ENCODE measurements around the gene YIPF3. TPM values are rescaled to one million over a fixed set of nuclear protein-coding genes. Genes with fewer than 3 reads are reported as not detected.

The YIPF3 gene
- total and polyA plus RNA-seq, 9 of the 15 experiments (the other 6 are each of a cell fraction or from before 2014, with no cell fraction given) = 27.5 to 75.3 (median 57.6) TPM

- TF ChIP-seq SAFB2 (IDR thresholded peaks at IDR 0.05; ENCODE audit: borderline replicate concordance, low read depth, low read length, severe bottlenecking) = no peak
- no peak for TF ChIP-seq RHOXF2B (CRISPR knock-in tag; conservative IDR thresholded peaks at IDR 0.05)
- TF ChIP-seq ZNF133 (CRISPR knock-in tag; IDR thresholded peaks at IDR 0.05) = no peak
- TF ChIP-seq MYC (IDR thresholded peaks at IDR 0.05; ENCODE audit: low read depth, low read length) = no peak
- no peak for TF ChIP-seq MYC (CRISPR knock-in tag; IDR thresholded peaks at IDR 0.05; ENCODE audit: borderline replicate concordance, low read depth)
- TF ChIP-seq ZNF507 (tag; conservative IDR thresholded peaks at IDR 0.05) = no peak
- peak; percentile 7 to 73 for TF ChIP-seq E2F6 (IDR thresholded peaks at IDR 0.05; ENCODE audit: borderline replicate concordance in 1 of 2, extremely low read depth in 1 of 2, insufficient read depth in 1 of 2, insufficient read length in 1 of 2, low read depth in 1 of 2, low read length in 1 of 2, poor library complexity in 1 of 2, severe bottlenecking in 1 of 2)
- TF ChIP-seq ATF1 (CRISPR knock-in tag; IDR thresholded peaks at IDR 0.05) = no peak
- no peak for TF ChIP-seq ATF1 (tag; IDR thresholded peaks at IDR 0.05)
- TF ChIP-seq NKRF (IDR thresholded peaks at IDR 0.05; ENCODE audit: borderline replicate concordance) = no peak
- TF ChIP-seq SMC3 (conservative IDR thresholded peaks at IDR 0.05; ENCODE audit: insufficient read depth, low read depth, low read length) = no peak
- TF ChIP-seq JUND (IDR thresholded peaks at IDR 0.05; ENCODE audit: borderline replicate concordance, low read depth, low read length) = no peak
- no peak for TF ChIP-seq JUND (tag; IDR thresholded peaks at IDR 0.05; ENCODE audit: borderline replicate concordance, low read depth, low read length)
- no peak for TF ChIP-seq USF2 (CRISPR knock-in tag; IDR thresholded peaks at IDR 0.05)
- TF ChIP-seq ARID3B (CRISPR knock-in tag; IDR thresholded peaks at IDR 0.05; ENCODE audit: borderline replicate concordance) = no peak
- no peak for TF ChIP-seq ZBED1 (IDR thresholded peaks at IDR 0.05)
- peak; percentile 30 to 48; a peak in 2 of 4 replicates for TF ChIP-seq NRF1 (conservative IDR thresholded peaks at IDR 0.05 in 1 of 2, IDR thresholded peaks at IDR 0.05 in 1 of 2)
- TF ChIP-seq ELK3 (CRISPR knock-in tag; IDR thresholded peaks at IDR 0.05) = no peak
- TF ChIP-seq HDAC1 (IDR thresholded peaks at IDR 0.05) = no peak
- TF ChIP-seq TAF7 (tag; IDR thresholded peaks at IDR 0.05) = no peak
Measured at GRCh38 chr6:43509142-43509983, 7.4 kb downstream of the YIPF3 start (continued).
